MM.1S (cell line): ENCODE data around the gene PTPRD.

Experiments
- DNase-seq: peaks from one replicate; pipeline ENCODE4 v3.0.0-alpha.2; 2015
- H2AFZ ChIP-seq: fragments of 300-600 bp; sonication (generic); 2 replicates; pipeline ENCODE4 v1.6.0; 2016; ENCODE audit warnings: antibody characterized with exemption, low read length
- H3F3A ChIP-seq: fragments of 300-600 bp; sonication (generic); 2 replicates; pipeline ENCODE4 v1.6.1; 2016; ENCODE audit warnings: mild to moderate bottlenecking, antibody characterized with exemption, low read length, moderate library complexity, mixed read lengths; ENCODE audit not compliant: insufficient read depth
- H3K27ac ChIP-seq: fragments of 300-600 bp; sonication (generic); 2 replicates; pipeline ENCODE4 v1.5.1; 2016; ENCODE audit warnings: mild to moderate bottlenecking, low read length
- H3K27me3 ChIP-seq: fragments of 300-600 bp; sonication (generic); replicated peaks from 2 replicates; pipeline ENCODE4 v1.6.0; 2016; ENCODE audit warnings: low read length; ENCODE audit not compliant: insufficient read depth
- H3K36me3 ChIP-seq: fragments of 300-600 bp; sonication (generic); replicated peaks from 2 replicates; pipeline ENCODE4 v1.6.1; 2016; ENCODE audit warnings: mild to moderate bottlenecking, low read length, mixed read lengths; ENCODE audit not compliant: insufficient read depth
- H3K4me1 ChIP-seq: fragments of 300-600 bp; sonication (generic); 2 replicates; pipeline ENCODE4 v1.6.1; 2016; ENCODE audit warnings: low read length, mixed read lengths
- H3K4me2 ChIP-seq: fragments of 300-600 bp; sonication (generic); 2 replicates; pipeline ENCODE4 v1.6.0; 2016; ENCODE audit warnings: low read depth, low read length
- H3K4me3 ChIP-seq: fragments of 300-600 bp; sonication (generic); 2 replicates; pipeline ENCODE4 v1.5.1; 2016; ENCODE audit warnings: low read length, mixed read lengths
- H3K79me2 ChIP-seq: fragments of 300-600 bp; sonication (generic); 2 replicates; pipeline ENCODE4 v1.6.1; 2016; ENCODE audit warnings: mixed run types, low read length, mixed read lengths
- H3K9ac ChIP-seq: fragments of 300-600 bp; sonication (generic); 2 replicates; pipeline ENCODE4 v1.6.1; 2016; ENCODE audit warnings: low read length, mixed read lengths
- H3K9me2 ChIP-seq: fragments of 300-600 bp; sonication (generic); replicated peaks from 2 replicates; pipeline ENCODE4 v1.6.1; 2016; ENCODE audit warnings: mild to moderate bottlenecking, low read length, mixed read lengths; ENCODE audit not compliant: insufficient read depth
- H3K9me3 ChIP-seq: fragments of 300-600 bp; sonication (generic); replicated peaks from 2 replicates; pipeline ENCODE4 v1.6.1; 2016; ENCODE audit warnings: mild to moderate bottlenecking, low read length, mixed read lengths; ENCODE audit not compliant: insufficient read depth
- H4K20me1 ChIP-seq: fragments of 300-600 bp; sonication (generic); 2 replicates; pipeline ENCODE4 v1.6.1; 2016; ENCODE audit warnings: mild to moderate bottlenecking, low read length, moderate library complexity, mixed read lengths; ENCODE audit not compliant: insufficient read depth
- EZH2 ChIP-seq: fragments of 300-600 bp; sonication (generic); optimal IDR thresholded peaks from 2 replicates; pipeline ENCODE3; 2017; ENCODE audit warnings: low read depth, mild to moderate bottlenecking, antibody characterized with exemption, low read length, mixed read lengths
- EZH2phosphoT487 ChIP-seq: fragments of 300-600 bp; sonication (generic); IDR thresholded peaks from 2 replicates; pipeline ENCODE4 v1.6.1; 2018; ENCODE audit warnings: antibody characterized with exemption, low read length
- TF ChIP-seq, protein P1 (sequence below): fragments of 300-600 bp; sonication (generic); IDR thresholded peaks from 2 replicates; pipeline ENCODE4 v1.5.1; 2016; ENCODE audit warnings: antibody characterized with exemption, low read length, mixed read lengths

The PTPRD gene

DNA sequence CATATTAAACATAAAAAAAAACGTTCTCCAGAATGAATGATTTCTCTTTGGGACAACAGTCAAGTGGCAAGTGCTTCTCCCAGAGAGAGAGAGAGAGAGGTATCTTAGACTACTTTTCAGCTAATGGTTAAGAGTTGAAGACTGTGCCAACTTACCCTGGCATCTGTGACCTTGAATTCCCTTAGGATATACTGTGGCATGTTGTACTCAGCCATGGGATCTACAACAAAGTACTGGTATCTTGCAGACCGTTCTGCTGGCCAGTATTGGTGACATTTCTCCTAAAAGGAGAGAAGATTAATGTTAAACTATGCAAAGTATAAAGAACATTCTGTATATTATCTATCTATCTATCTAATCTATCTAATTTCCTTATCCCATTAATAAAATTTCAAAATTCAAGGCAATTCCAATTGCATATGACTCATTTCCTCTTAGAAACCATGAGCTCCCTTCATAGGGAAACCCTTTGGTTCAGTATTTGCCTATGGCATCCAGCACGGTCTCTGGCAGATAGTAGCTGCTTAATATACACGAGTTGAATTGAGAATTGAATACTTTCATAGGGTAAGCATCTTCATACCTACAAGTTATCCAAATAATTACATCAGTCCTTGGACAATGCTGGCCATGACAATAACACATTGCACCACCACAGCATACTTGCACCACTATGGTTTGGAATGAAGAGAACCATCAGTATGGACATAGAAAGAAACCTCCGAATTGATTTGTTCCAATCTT, 2273.9 kb downstream of the PTPRD start:
- H3K4me3 ChIP-seq, result no peak overlapping the region

DNA sequence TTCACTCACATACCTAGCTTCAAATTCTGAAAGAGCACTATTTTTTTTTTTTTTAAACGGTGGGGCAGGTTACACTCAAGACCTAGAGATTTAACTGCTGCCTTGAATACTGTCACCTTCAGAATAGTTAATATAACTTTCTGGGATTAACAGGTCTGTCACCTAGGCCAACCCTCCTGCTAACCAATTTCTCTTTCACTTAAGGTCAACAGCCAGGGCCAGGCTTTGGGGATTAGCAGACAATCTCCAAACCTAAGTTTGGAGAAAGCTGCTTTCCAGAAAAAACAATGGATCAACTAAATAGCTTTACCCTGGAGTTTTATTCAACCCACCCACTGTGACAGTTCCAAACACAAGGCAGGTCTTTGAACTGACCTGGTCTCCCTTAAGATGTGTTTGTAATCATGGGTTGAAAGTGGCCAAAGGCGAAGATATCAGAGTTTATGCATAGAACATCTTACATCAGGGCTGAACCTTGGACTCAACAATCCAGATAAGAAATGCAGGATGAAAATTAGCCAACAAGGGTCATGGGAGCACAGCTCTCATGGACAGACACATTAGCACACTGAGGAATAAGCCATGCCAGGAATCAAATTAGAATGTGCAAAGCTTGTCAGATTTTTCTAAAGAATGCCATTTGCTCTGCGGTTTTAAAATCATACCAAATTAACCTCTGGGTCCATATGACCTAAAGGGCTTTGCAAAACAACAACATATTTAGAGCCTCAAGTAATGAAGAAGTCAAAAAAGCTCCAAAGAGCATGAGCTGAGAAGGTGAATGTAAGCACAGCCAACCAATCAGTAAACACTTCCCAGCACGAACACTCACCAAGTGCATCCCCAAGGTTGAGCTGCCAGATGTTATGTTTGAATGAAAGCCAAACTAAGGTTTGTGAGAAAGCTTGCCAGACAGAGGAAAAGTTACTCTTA, 2274.7 kb downstream of the PTPRD start:
- Histone ChIP-seq H3K27ac (no peak overlapping the region), H3K4me1 (no peaks in the 10 kb centered on the region), H4K20me1 (no peaks in the 10 kb centered on the region), H3K27me3 (no peaks in the 10 kb centered on the region), H3F3A (no peaks in the 10 kb centered on the region), H3K9me3 (no peaks in the 10 kb centered on the region), H2AFZ (no peak overlapping the region), H3K36me3 (no peaks in the 10 kb centered on the region), H3K4me2 (no peak overlapping the region), H3K9me2 (no peaks in the 10 kb centered on the region), H3K79me2 (no peaks in the 10 kb centered on the region), H3K4me3 (no peak overlapping the region), H3K9ac (no peak overlapping the region)
- TF ChIP-seq, protein P1, sequence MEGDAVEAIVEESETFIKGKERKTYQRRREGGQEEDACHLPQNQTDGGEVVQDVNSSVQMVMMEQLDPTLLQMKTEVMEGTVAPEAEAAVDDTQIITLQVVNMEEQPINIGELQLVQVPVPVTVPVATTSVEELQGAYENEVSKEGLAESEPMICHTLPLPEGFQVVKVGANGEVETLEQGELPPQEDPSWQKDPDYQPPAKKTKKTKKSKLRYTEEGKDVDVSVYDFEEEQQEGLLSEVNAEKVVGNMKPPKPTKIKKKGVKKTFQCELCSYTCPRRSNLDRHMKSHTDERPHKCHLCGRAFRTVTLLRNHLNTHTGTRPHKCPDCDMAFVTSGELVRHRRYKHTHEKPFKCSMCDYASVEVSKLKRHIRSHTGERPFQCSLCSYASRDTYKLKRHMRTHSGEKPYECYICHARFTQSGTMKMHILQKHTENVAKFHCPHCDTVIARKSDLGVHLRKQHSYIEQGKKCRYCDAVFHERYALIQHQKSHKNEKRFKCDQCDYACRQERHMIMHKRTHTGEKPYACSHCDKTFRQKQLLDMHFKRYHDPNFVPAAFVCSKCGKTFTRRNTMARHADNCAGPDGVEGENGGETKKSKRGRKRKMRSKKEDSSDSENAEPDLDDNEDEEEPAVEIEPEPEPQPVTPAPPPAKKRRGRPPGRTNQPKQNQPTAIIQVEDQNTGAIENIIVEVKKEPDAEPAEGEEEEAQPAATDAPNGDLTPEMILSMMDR, result no peak
- no peak for TF ChIP-seq EZH2phosphoT487
- no peak for TF ChIP-seq EZH2
- no peak for DNase-seq

More for the DNA sequence above, 2273.9 kb downstream of the PTPRD start:
- Histone ChIP-seq H3K27ac (no peak overlapping the region), H3K9ac (no peak overlapping the region), H3K4me1 (no peaks in the 10 kb centered on the region), H3K36me3 (no peaks in the 10 kb centered on the region), H3K4me2 (no peak overlapping the region), H3F3A (no peaks in the 10 kb centered on the region), H3K9me2 (no peaks in the 10 kb centered on the region), H2AFZ (no peak overlapping the region), H3K79me2 (no peaks in the 10 kb centered on the region), H3K9me3 (no peaks in the 10 kb centered on the region), H4K20me1 (no peaks in the 10 kb centered on the region), H3K27me3 (no peaks in the 10 kb centered on the region)
- TF ChIP-seq, protein P1, result no peak
- TF ChIP-seq EZH2phosphoT487 (no peak), EZH2 (no peak)
- DNase-seq, result no peak

DNA sequence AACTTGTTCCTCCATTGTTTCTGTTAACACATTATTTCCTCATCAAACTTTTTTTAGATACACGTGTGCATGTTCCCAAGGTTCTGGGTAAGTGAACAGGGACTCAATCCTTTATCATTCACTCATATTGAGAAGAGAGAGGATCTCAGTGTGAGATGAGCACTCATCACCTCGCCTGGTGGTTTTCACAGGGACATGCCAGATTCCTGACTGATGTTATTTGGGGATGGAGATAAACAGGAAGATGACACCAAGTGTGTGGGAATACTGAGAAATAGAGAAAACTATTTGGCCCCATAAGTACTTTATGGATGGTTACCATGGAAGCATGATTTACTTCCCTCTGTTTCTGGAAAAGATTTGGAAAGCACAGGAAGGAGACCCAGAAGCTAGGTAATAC, 2279.9 kb downstream of the PTPRD start:
- Histone ChIP-seq H3K36me3 (no peaks in the 10 kb centered on the region), H3K79me2 (no peaks in the 10 kb centered on the region), H2AFZ (no peak overlapping the region), H3K4me2 (no peak overlapping the region), H3K9me2 (no peaks in the 10 kb centered on the region), H3K9ac (no peak overlapping the region), H3K27ac (no peak overlapping the region), H3K4me1 (no peaks in the 10 kb centered on the region), H4K20me1 (no peaks in the 10 kb centered on the region), H3F3A (no peaks in the 10 kb centered on the region), H3K9me3 (no peaks in the 10 kb centered on the region), H3K4me3 (no peak overlapping the region), H3K27me3 (no peaks in the 10 kb centered on the region)
- DNase-seq, result no peak
- TF ChIP-seq EZH2phosphoT487 (no peak), EZH2 (no peak)
- TF ChIP-seq, protein P1, result no peak
